GM18517 (cell line): ENCODE measurements around the gene DTX3.
"Not testable (repeated sequence)": the region's sequence is repeated elsewhere in the genome, so short reads cannot be mapped to it uniquely, and the experiment has no call there.

Experiments used
- ATAC-seq: cut with Tn5 transposase; IDR thresholded peaks from one replicate; pipeline ENCODE4 v1.9.1; 2021; ENCODE audit warnings: mild to moderate bottlenecking, moderate library complexity; ENCODE audit not compliant: unreplicated experiment

Gene DTX3

GRCh38 chr12:57631566-57632072 is 27.0 kb downstream of the DTX3 start:
- no peak for ATAC-seq

GRCh38 chr12:57632073-57632957 is 27.7 kb downstream of the DTX3 start:
- no peak for ATAC-seq

- peak; percentile 66 for ATAC-seq
Observed at GRCh38 chr12:57632958-57633840, 28.6 kb downstream of the DTX3 start, which contains the start of gene B4GALNT1. Gene B4GALNT1, minus strand, starts transcription at chr12:57633201. Its CDS starts 1,069 bp downstream, at chr12:57632132.

- not testable (repeated sequence) for ATAC-seq
Observed at GRCh38 chr12:57636731-57637130, 32.1 kb downstream of the DTX3 start.

GRCh38 chr12:57637364-57637763 is 32.7 kb downstream of the DTX3 start:
- ATAC-seq, result no peak

- ATAC-seq, result no peak
Observed at GRCh38 chr12:57638096-57638495, 33.5 kb downstream of the DTX3 start.

GRCh38 chr12:57640175-57641042 is 35.8 kb downstream of the DTX3 start:
- ATAC-seq, result no peak

GRCh38 chr12:57641699-57642442 is 37.2 kb downstream of the DTX3 start:
- ATAC-seq, result no peak

GRCh38 chr12:57645990-57646658 is 41.5 kb downstream of the DTX3 start:
- not testable (repeated sequence) for ATAC-seq

GRCh38 chr12:57646659-57647049 is 42.0 kb downstream of the DTX3 start:
- not testable (repeated sequence) for ATAC-seq

- no peak for ATAC-seq
Observed at GRCh38 chr12:57654042-57654441, 49.4 kb downstream of the DTX3 start.

- ATAC-seq, result no peak
Observed at GRCh38 chr12:57655541-57656240, 51.1 kb downstream of the DTX3 start.

GRCh38 chr12:57656408-57656807 is 51.8 kb downstream of the DTX3 start:
- ATAC-seq, result not testable (repeated sequence)

- ATAC-seq, result no peak
Observed at GRCh38 chr12:57657744-57658143, 53.1 kb downstream of the DTX3 start.

- ATAC-seq, result no peak
Observed at GRCh38 chr12:57658890-57659289, 54.3 kb downstream of the DTX3 start.
